Uterus (tissue), 4 donors: ENCODE measurements around the gene OR2A14. TPM values are rescaled to one million over a fixed set of nuclear protein-coding genes. Genes with fewer than 3 reads are reported as not detected.
A peak's percentile ranks its signal among the peaks of the same experiment; 100 is the strongest.
"Not testable (repeated sequence)": the region's sequence is repeated elsewhere in the genome, so short reads cannot be mapped to it uniquely, and the experiment has no call there.

ENCODE experiments used
- DNase-seq, 2 donors: peaks; one replicate each; pipeline ENCODE4 v3.0.0-alpha.2; 2019 to 2020
- H3K27ac ChIP-seq, 2 donors: fragments of 200-600 bp; sonication (generic); 1 replicate in 1 of 2; 2 replicates in 1 of 2; pipeline ENCODE4 v1.5.1; 2016 to 2018
- H3K27me3 ChIP-seq, 2 donors: fragments of 200-600 bp; sonication (generic); one replicate each; pipeline ENCODE4 v1.5.1; 2018 to 2019; ENCODE audit warnings: control low read depth in 1 of 2
- H3K36me3 ChIP-seq, 2 donors: fragments of 200-600 bp; sonication (generic); one replicate each; pipeline ENCODE4 v1.5.1; 2019; ENCODE audit warnings: control low read depth in 1 of 2
- H3K4me1 ChIP-seq, 2 donors: fragments of 200-600 bp; sonication (generic); one replicate each; pipeline ENCODE4 v1.5.1; 2018 to 2019; ENCODE audit warnings: control low read depth in 1 of 2
- H3K4me3 ChIP-seq, 2 donors: fragments of 200-600 bp; sonication (generic); 1 replicate in 1 of 2; 2 replicates in 1 of 2; pipeline ENCODE4 v1.5.1; 2018 to 2019; ENCODE audit warnings: mild to moderate bottlenecking in 1 of 2
- H3K9me3 ChIP-seq, 2 donors: fragments of 200-600 bp; sonication (generic); one replicate each; pipeline ENCODE4 v1.5.1; 2019; ENCODE audit warnings: control low read depth in 1 of 2
- POLR2A ChIP-seq, 2 donors: fragments of 450-650 bp; IDR thresholded peaks; one replicate each; pipeline ENCODE4 v1.6.1; 2016; ENCODE audit warnings: antibody characterized with exemption in 2 of 2, mild to moderate bottlenecking in 1 of 2, moderate library complexity in 1 of 2
- intact Hi-C: fragments of 100-400 bp; cut with DNase I; formaldehyde crosslinking; loops from one replicate; pipeline ENCODE4 v1.15.1; 2023; ENCODE audit warnings: low total_unique reads
- small RNA-seq: library from RNA; depleted of rRNA; stranded (forward); fragments of <200 nt; gene quantifications from one replicate; pipeline ENCODE3, GENCODE V24; 2016
- total RNA-seq, 4 donors: library from RNA; depleted of rRNA in 3 of 4; stranded (reverse); fragments of >200 nt in 3 of 4; gene quantifications; one replicate each; pipeline versions ENCODE4 v1.1.0 to v1.2.4, GENCODE V29; 2014 to 2023
- TF ChIP-seq, protein P1 (sequence below), 4 experiments: fragments of 200-600 bp in 2 of 4; fragments of 450-650 bp in 2 of 4; sonication (generic) in 2 of 4; IDR thresholded peaks; one replicate each; pipeline ENCODE4 v1.5.1; 2016 to 2019; ENCODE audit warnings: antibody characterized with exemption in 4 of 4, mild to moderate bottlenecking in 2 of 4, moderate library complexity in 1 of 4
- donor health status: DM: yes; HTN: yes; CAD: no.

OR2A14 gene
- total RNA-seq, 4 donors from 2014 or later: not detected

DNA sequence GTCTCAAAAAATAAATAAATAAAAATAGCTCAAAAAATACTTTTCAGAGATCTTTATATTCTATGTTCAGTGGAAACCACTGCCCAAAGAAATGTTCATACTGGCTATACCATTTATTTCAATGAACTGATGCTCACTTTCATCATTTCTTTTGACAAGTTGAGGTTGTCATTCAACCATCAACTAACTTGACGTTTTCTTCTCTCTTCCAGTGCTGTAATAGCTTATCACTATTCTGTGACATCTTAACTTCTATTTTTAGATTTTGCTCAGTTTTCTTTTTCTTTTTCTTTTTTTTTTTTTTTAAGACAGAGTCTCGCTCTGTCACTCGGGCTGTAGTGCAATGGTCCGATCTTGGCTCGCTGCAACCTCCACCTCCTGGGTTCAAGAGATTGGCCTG is 51.6 kb downstream of the OR2A14 start:
- Histone ChIP-seq H3K36me3 (no peaks in the 10 kb centered on the region), H3K4me1 (no peaks in the 10 kb centered on the region), H3K9me3 (no peaks in the 10 kb centered on the region), H3K27me3 (no peaks in the 10 kb centered on the region), H3K4me3 (no peak overlapping the region), H3K27ac (no peak overlapping the region)
- intact Hi-C loops: no loop called here
- no peak for DNase-seq
- TF ChIP-seq, protein P1, sequence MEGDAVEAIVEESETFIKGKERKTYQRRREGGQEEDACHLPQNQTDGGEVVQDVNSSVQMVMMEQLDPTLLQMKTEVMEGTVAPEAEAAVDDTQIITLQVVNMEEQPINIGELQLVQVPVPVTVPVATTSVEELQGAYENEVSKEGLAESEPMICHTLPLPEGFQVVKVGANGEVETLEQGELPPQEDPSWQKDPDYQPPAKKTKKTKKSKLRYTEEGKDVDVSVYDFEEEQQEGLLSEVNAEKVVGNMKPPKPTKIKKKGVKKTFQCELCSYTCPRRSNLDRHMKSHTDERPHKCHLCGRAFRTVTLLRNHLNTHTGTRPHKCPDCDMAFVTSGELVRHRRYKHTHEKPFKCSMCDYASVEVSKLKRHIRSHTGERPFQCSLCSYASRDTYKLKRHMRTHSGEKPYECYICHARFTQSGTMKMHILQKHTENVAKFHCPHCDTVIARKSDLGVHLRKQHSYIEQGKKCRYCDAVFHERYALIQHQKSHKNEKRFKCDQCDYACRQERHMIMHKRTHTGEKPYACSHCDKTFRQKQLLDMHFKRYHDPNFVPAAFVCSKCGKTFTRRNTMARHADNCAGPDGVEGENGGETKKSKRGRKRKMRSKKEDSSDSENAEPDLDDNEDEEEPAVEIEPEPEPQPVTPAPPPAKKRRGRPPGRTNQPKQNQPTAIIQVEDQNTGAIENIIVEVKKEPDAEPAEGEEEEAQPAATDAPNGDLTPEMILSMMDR (IDR thresholded peaks at IDR 0.05): no peak
- TF ChIP-seq POLR2A (IDR thresholded peaks at IDR 0.05): no peak

DNA sequence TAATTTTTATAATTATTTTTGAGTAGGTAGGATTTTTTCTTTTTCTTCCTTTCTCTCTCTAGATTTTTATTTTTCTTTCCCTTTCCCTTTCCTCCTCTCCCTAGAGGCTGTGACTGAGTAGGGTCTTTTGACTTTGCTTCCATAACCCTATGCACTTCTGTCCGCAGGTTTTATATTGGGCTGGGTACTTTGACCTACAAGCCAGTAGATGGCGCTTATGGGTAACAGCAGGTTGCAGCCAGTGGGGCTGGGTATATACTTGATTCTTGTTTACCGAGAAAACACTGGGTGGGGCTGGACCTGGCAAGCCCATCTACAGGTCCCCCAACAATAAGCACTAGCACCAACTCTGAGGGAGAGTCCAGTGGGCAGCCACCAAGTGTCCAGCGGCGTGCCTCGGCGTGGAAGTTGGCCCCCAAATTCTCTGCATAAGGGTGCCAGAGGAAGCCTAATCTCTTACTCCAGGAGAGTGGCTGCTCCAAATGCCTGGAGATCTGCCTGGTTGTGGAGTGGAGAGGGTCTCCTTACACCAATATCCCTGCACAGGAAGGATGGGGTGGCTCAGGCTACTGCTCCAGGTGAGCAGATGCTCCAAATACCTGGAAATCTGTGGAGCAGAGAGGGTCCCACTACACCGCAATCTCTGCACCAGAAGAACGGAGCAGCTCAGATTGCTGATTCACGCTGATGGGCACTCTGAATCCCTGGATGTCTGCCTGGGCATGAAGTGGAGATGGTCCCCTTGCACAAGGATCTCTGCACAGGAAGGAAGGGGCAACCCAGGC is 55.6 kb downstream of the OR2A14 start:
- DNase-seq, H3K4me3 ChIP-seq, H3K27me3 ChIP-seq, H3K36me3 ChIP-seq, intact Hi-C loops, H3K4me1 ChIP-seq, H3K9me3 ChIP-seq, H3K27ac ChIP-seq: not testable (repeated sequence)
- TF ChIP-seq, protein P1 (IDR thresholded peaks at IDR 0.05): peak in 3 of 4 experiments; percentile 28 to 46 (median 34)

DNA sequence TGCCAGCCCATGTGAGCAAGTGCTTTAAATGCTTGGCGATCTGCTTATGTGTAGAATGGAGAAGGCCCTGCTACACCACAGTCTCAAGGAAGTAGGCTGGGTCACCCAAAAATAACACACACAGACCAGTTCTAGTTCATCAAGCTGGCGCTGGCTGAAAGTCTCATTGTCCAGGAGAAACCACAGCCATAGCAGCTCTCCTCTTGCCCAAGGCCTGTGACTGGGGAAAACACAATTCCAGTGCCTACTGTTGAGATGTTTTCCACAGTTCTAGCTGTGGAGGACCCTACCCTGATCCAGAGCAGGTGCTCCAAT is 56.1 kb downstream of the OR2A14 start:
- H3K27ac ChIP-seq, intact Hi-C loops, H3K36me3 ChIP-seq, H3K9me3 ChIP-seq, H3K27me3 ChIP-seq, H3K4me3 ChIP-seq, H3K4me1 ChIP-seq, DNase-seq: not testable (repeated sequence)

Small RNAs within 50 kb of the gene (small RNA-seq; reads per million reads assigned to genes)
- gene OR2A41P: not detected

Other genes with a start within 250 kb of the OR2A14 start
- gene TCAF1, start 221.0 kb upstream of the OR2A14 start, total RNA-seq: 100 to 1,000 TPM in 1 of 4 donors, 10 to 100 TPM in 3; 12.3 to 137 (median 46.6) TPM
- not detected for gene OR2F2, start 187.9 kb upstream of the OR2A14 start, total RNA-seq
- not detected for gene OR2F1, start 168.3 kb upstream of the OR2A14 start, total RNA-seq
- not detected for gene OR6B1, start 122.9 kb upstream of the OR2A14 start, total RNA-seq
- not detected for gene OR2A5, start 74.2 kb upstream of the OR2A14 start, total RNA-seq
- gene OR2A25, start 53.4 kb upstream of the OR2A14 start, total RNA-seq: not detected
- not detected for gene OR2A12, start 36.9 kb upstream of the OR2A14 start, total RNA-seq
- not detected for gene OR2A2, start 13.6 kb upstream of the OR2A14 start, total RNA-seq
- 1 to 10 TPM in 1 of 4 donors, under 1 TPM in 2, not detected in 1; 0.26 to 7.2 (median 0.29) TPM for gene CTAGE4, start 60.3 kb downstream of the OR2A14 start, total RNA-seq
- gene ARHGEF35, start 72.7 kb downstream of the OR2A14 start, total RNA-seq: 1 to 10 TPM in 3 of 4 donors, under 1 TPM in 1; 0.29 to 8.6 (median 4.4) TPM
- gene OR2A42, start 116.4 kb downstream of the OR2A14 start, total RNA-seq: 1 to 10 TPM in 1 of 4 donors, under 1 TPM in 1, not detected in 2; 0.15 to 4.1 TPM
- gene OR2A7, start 141.6 kb downstream of the OR2A14 start, total RNA-seq: 1 to 10 TPM in 3 of 4 donors, not detected in 1; 2.8 to 3.8 (median 3.2) TPM
- 1 to 10 TPM in 1 of 4 donors, not detected in 3; 1.5 TPM for gene CTAGE8, start 146.1 kb downstream of the OR2A14 start, total RNA-seq
- gene OR2A1, start 189.2 kb downstream of the OR2A14 start, total RNA-seq: 1 to 10 TPM in 1 of 4 donors, under 1 TPM in 1, not detected in 2; 0.48 to 3.8 TPM
- 1 to 10 TPM; 1.3 to 6.8 (median 6.0) TPM for gene ARHGEF5, start 232.2 kb downstream of the OR2A14 start, total RNA-seq